Measurements from ENCODE around the gene PAPOLA. TPM values are rescaled to one million over a fixed set of nuclear protein-coding genes. Genes with fewer than 3 reads are reported as not detected.

The PAPOLA gene
- total RNA-seq, 3 donors from 2014 or later: 146 to 214 (median 212) TPM

GRCh38 chr14:96565811-96566210 is 63.6 kb downstream of the PAPOLA start:
- H3K36me3 ChIP-seq (ENCODE audit: low read depth): peaks cover 7% of the 10 kb centered on the region
- no peaks in the 10 kb centered on the region for H3K4me1 ChIP-seq (ENCODE audit: low read depth)
- DNase-seq (no peak), ATAC-seq (no peak)
- intact Hi-C loops (cut with DNase I, micrococcal nuclease): no loop called here
- no peak overlapping the region for H3K4me3 ChIP-seq
- H3K9me3 ChIP-seq: no peaks in the 10 kb centered on the region
- no peak for TF ChIP-seq CTCF (IDR thresholded peaks at IDR 0.05)

GRCh38 chr14:96567289-96567899 is 65.2 kb downstream of the PAPOLA start:
- peaks cover 7% of the 10 kb centered on the region for H3K36me3 ChIP-seq (ENCODE audit: low read depth)
- no peaks in the 10 kb centered on the region for H3K9me3 ChIP-seq
- ATAC-seq: peak; percentile 43
- H3K4me3 ChIP-seq: no peak overlapping the region
- H3K4me1 ChIP-seq (ENCODE audit: low read depth): no peaks in the 10 kb centered on the region
- DNase-seq: peak in 1 of 3 donors; percentile 25
- TF ChIP-seq CTCF (IDR thresholded peaks at IDR 0.05): no peak
- intact Hi-C loops (cut with DNase I, micrococcal nuclease): no loop called here

- H3K9me3 ChIP-seq: no peaks in the 10 kb centered on the region
- TF ChIP-seq CTCF (IDR thresholded peaks at IDR 0.05): no peak
- H3K4me3 ChIP-seq: no peak overlapping the region
- DNase-seq (no peak), ATAC-seq (no peak)
- H3K36me3 ChIP-seq (ENCODE audit: low read depth): peaks cover 7% of the 10 kb centered on the region
- intact Hi-C loops (cut with DNase I, micrococcal nuclease): no loop called here
- no peaks in the 10 kb centered on the region for H3K4me1 ChIP-seq (ENCODE audit: low read depth)
Measured at GRCh38 chr14:96568621-96569020, 66.4 kb downstream of the PAPOLA start.

- Histone ChIP-seq H3K4me3 (no peak overlapping the region), H3K9me3 (no peaks in the 10 kb centered on the region), H3K4me1 (ENCODE audit: low read depth) (no peaks in the 10 kb centered on the region), H3K36me3 (ENCODE audit: low read depth) (no peaks in the 10 kb centered on the region)
- no peak for TF ChIP-seq CTCF (IDR thresholded peaks at IDR 0.05)
- DNase-seq (no peak), ATAC-seq (no peak)
- intact Hi-C loops (cut with DNase I, micrococcal nuclease): loop anchor here in 1 of 2 donors (10.0 kb wide), 1 partner anchor 173 kb away; no protein-coding TSS in a partner anchor
Measured at GRCh38 chr14:96571311-96571710, 69.1 kb downstream of the PAPOLA start.

- Histone ChIP-seq H3K4me3 (no peak overlapping the region), H3K36me3 (ENCODE audit: low read depth) (no peaks in the 10 kb centered on the region), H3K9me3 (no peaks in the 10 kb centered on the region), H3K4me1 (ENCODE audit: low read depth) (no peaks in the 10 kb centered on the region)
- TF ChIP-seq CTCF (IDR thresholded peaks at IDR 0.05): no peak
- intact Hi-C loops (cut with DNase I, micrococcal nuclease): loop anchor here in 1 of 2 donors (10.0 kb wide), 1 partner anchor 171 kb away; no protein-coding TSS in a partner anchor
- ATAC-seq: no peak
- DNase-seq: no peak
Measured at GRCh38 chr14:96573473-96574100, 71.4 kb downstream of the PAPOLA start.

All from mucosa of descending colon (tissue), 3 donors.